ENCODE results near the gene MLF1. TPM values are rescaled to one million over a fixed set of nuclear protein-coding genes. Genes with fewer than 3 reads are reported as not detected.
"Not testable (repeated sequence)": the region's sequence is repeated elsewhere in the genome, so short reads cannot be mapped to it uniquely, and the experiment has no call there.

MLF1 gene
- total RNA-seq, 2 experiments from 2014 or later, result 13.7 to 14.7 TPM

DNA sequence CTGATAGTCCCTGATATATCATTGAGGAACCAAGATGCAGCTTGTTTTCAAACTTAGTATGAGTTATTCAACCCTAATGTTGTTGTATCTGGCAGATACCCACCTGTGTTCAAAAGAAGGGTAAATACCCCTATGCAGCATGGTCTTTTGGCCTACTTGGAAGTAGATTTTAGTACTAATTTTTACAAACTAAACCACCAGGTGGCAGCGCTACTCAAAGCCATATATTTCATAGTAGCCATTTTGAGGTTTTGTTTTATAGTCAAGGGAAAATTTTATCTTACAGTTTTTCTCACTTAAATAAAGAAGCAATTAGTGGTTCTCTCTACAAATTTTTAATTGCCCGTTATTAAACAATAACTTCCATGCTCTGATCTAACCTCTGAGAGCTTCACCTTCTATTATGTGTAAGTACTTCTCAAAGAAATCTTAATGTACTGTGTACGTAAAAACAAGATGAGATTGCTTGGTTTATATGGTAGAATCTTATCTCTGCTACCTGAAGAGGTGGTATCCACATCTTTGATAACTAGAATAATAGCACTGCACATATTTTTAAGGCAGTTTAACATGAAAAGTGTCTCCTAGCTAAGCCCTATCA is 31.5 kb upstream of the MLF1 start:
- ChIA-PET POLR2A (interaction anchor here (1.5 kb wide), 2 partner anchors 105 to 251 kb away, joined by 3 to 4 read pairs; partner anchors contain the start of gene GFM1), CTCF (interaction anchor here (1.1 to 1.8 kb wide), 3 partner anchors 28 to 143 kb away, joined by 3 to 4 read pairs (median 3); no protein-coding TSS in a partner anchor)
- H3K36me3 ChIP-seq (ENCODE audit: insufficient read depth, low read length), result no peaks in the 10 kb centered on the region
- H3K4me1 ChIP-seq (ENCODE audit: insufficient read depth, low read length), result no peaks in the 10 kb centered on the region
- ATAC-seq (ENCODE audit: poor library complexity), result peak; percentile 49
- Mint-ChIP-seq H3K27me3 (no peaks in the 10 kb centered on the region), H3K36me3 (ENCODE audit: low read depth) (peaks cover 22% of the 10 kb centered on the region), H3K9me3 (no peaks in the 10 kb centered on the region), H3K4me3 (no peak overlapping the region), H3K27ac (no peak overlapping the region), H3K4me1 (ENCODE audit: low read depth) (no peaks in the 10 kb centered on the region)
- H3K9me3 ChIP-seq (ENCODE audit: control insufficient read depth in 1 of 2, insufficient read depth in 1 of 2, low read length in 2 of 2), result no peaks in the 10 kb centered on the region
- no peak overlapping the region for H3K4me3 ChIP-seq (ENCODE audit: low read length)
- intact Hi-C loops (cut with DNase I, micrococcal nuclease), result loop anchor here (1.0 to 2.0 kb wide), 2 partner anchors 251 to 252 kb away; no protein-coding TSS in a partner anchor
- no peaks in the 10 kb centered on the region for H3K27me3 ChIP-seq (ENCODE audit: control insufficient read depth in 1 of 2, insufficient read depth in 2 of 2, low read length in 2 of 2)
- TF ChIP-seq, protein P1, sequence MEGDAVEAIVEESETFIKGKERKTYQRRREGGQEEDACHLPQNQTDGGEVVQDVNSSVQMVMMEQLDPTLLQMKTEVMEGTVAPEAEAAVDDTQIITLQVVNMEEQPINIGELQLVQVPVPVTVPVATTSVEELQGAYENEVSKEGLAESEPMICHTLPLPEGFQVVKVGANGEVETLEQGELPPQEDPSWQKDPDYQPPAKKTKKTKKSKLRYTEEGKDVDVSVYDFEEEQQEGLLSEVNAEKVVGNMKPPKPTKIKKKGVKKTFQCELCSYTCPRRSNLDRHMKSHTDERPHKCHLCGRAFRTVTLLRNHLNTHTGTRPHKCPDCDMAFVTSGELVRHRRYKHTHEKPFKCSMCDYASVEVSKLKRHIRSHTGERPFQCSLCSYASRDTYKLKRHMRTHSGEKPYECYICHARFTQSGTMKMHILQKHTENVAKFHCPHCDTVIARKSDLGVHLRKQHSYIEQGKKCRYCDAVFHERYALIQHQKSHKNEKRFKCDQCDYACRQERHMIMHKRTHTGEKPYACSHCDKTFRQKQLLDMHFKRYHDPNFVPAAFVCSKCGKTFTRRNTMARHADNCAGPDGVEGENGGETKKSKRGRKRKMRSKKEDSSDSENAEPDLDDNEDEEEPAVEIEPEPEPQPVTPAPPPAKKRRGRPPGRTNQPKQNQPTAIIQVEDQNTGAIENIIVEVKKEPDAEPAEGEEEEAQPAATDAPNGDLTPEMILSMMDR (IDR thresholded peaks at IDR 0.05), result peak; percentile 66
- DNase-seq, result peak in 10 of 14 experiments; percentile 1 to 69 (median 16)
- H3K27ac ChIP-seq (ENCODE audit: low read depth in 1 of 2, low read length in 2 of 2), result no peak overlapping the region

DNA sequence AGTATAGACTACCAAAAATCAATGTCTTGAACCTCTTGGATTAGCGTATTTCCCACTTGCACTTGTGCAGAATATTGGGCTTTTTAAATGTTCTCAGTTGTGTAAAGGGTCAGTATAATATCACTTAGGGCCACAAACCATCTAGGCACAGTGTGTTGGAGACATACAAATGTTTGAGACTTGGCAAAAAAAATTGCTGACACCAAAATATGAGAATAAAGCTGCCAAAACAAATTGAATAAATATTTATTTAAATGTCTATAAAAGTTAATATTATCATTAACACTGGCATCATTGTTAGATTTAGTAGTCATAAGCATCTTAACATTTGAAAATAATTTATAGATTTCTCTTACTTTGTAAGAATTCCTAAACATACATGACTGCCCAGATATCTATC is 30.9 kb upstream of the MLF1 start:
- no peak for ATAC-seq (ENCODE audit: poor library complexity)

DNA sequence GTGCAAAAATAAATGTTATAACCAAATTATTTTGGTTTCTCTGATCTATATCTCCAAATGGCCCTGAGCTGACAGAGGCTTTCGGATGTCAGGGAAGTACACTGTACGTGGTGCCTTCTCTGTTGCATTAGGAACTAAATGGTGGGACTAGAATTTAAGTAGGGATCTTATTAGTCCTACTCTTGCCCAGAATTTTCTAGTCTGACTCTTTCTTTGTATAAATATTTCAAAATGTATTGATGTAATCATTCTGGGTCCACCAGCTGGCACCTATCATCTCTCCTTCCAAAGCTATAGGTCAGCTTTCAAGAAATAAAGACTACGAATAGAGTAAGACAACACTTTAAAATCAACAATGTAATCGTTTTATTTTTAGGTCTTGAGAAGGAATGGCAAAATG is 22.3 kb upstream of the MLF1 start:
- Mint-ChIP-seq H3K9me3 (peaks cover 5% of the 10 kb centered on the region), H3K27me3 (no peaks in the 10 kb centered on the region), H3K36me3 (ENCODE audit: low read depth) (peaks cover 41% of the 10 kb centered on the region), H3K4me1 (ENCODE audit: low read depth) (no peaks in the 10 kb centered on the region), H3K27ac (no peak overlapping the region), H3K4me3 (no peak overlapping the region)
- Histone ChIP-seq H3K36me3 (ENCODE audit: insufficient read depth, low read length) (no peaks in the 10 kb centered on the region), H3K27ac (ENCODE audit: low read depth in 1 of 2, low read length in 2 of 2) (no peak overlapping the region), H3K4me1 (ENCODE audit: insufficient read depth, low read length) (no peaks in the 10 kb centered on the region), H3K27me3 (ENCODE audit: control insufficient read depth in 1 of 2, insufficient read depth in 2 of 2, low read length in 2 of 2) (no peaks in the 10 kb centered on the region), H3K9me3 (ENCODE audit: control insufficient read depth in 1 of 2, insufficient read depth in 1 of 2, low read length in 2 of 2) (peaks cover 0 to 4% of the 10 kb centered on the region in 2 experiments), H3K4me3 (ENCODE audit: low read length) (no peak overlapping the region)
- CTCF ChIA-PET, result no interaction called here
- intact Hi-C loops (cut with DNase I, micrococcal nuclease), result no loop called here
- ATAC-seq (ENCODE audit: poor library complexity) (no peak), DNase-seq (no peak)
- TF ChIP-seq, protein P1 (IDR thresholded peaks at IDR 0.05), result no peak
- POLR2A ChIA-PET, result no interaction called here

More for the DNA sequence above, 30.9 kb upstream of the MLF1 start:
- no peaks in the 10 kb centered on the region for H3K27me3 ChIP-seq (ENCODE audit: control insufficient read depth in 1 of 2, insufficient read depth in 2 of 2, low read length in 2 of 2)
- ChIA-PET CTCF (interaction anchor here (1.2 to 1.8 kb wide), 2 partner anchors 28 to 119 kb away, joined by 3 to 4 read pairs; no protein-coding TSS in a partner anchor), POLR2A (interaction anchor here (1.5 kb wide), 2 partner anchors 104 to 251 kb away, joined by 3 to 4 read pairs; partner anchors contain the start of gene GFM1)
- no peak overlapping the region for H3K27ac Mint-ChIP-seq
- no peak overlapping the region for H3K4me3 Mint-ChIP-seq
- peaks cover 27% of the 10 kb centered on the region for H3K36me3 Mint-ChIP-seq (ENCODE audit: low read depth)
- H3K9me3 Mint-ChIP-seq, result no peaks in the 10 kb centered on the region
- H3K36me3 ChIP-seq (ENCODE audit: insufficient read depth, low read length), result no peaks in the 10 kb centered on the region
- H3K27ac ChIP-seq (ENCODE audit: low read depth in 1 of 2, low read length in 2 of 2), result no peak overlapping the region
- DNase-seq, result no peak
- TF ChIP-seq, protein P1 (IDR thresholded peaks at IDR 0.05), result no peak
- H3K4me1 Mint-ChIP-seq (ENCODE audit: low read depth), result no peaks in the 10 kb centered on the region
- no peaks in the 10 kb centered on the region for H3K9me3 ChIP-seq (ENCODE audit: control insufficient read depth in 1 of 2, insufficient read depth in 1 of 2, low read length in 2 of 2)
- no peaks in the 10 kb centered on the region for H3K4me1 ChIP-seq (ENCODE audit: insufficient read depth, low read length)
- no peaks in the 10 kb centered on the region for H3K27me3 Mint-ChIP-seq
- H3K4me3 ChIP-seq (ENCODE audit: low read length), result no peak overlapping the region
- intact Hi-C loops (cut with DNase I, micrococcal nuclease), result loop anchor here in 1 of 2 experiments (2.0 kb wide), 1 partner anchor 251 kb away; no protein-coding TSS in a partner anchor

DNA sequence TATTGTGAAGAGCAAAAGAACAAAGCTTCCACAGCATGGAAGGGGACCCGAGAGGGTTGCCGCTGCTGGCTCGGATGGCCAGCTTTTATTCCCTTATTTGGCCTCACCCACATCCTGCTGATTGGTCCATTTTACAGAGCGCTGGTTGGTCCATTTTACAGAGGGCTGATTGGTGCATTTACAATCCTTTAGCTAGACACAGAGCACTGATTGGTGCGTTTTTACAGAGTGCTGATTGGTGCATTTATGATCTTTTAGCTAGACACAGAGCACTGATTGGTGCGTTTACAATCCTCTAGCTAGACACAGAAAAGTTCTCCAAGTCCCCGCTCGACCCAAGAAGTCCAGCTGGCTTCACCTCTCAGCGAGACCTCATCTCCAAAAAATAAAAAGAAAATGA is 21.1 kb upstream of the MLF1 start:
- ATAC-seq (ENCODE audit: poor library complexity); H3K27ac Mint-ChIP-seq; H3K36me3 ChIP-seq (ENCODE audit: insufficient read depth, low read length); intact Hi-C loops (cut with DNase I, micrococcal nuclease); DNase-seq; H3K4me1 ChIP-seq (ENCODE audit: insufficient read depth, low read length); H3K27ac ChIP-seq (ENCODE audit: low read depth in 1 of 2, low read length in 2 of 2); H3K9me3 ChIP-seq (ENCODE audit: control insufficient read depth in 1 of 2, insufficient read depth in 1 of 2, low read length in 2 of 2); H3K4me3 ChIP-seq (ENCODE audit: low read length); H3K27me3 Mint-ChIP-seq; H3K27me3 ChIP-seq (ENCODE audit: control insufficient read depth in 1 of 2, insufficient read depth in 2 of 2, low read length in 2 of 2); H3K4me3 Mint-ChIP-seq; H3K9me3 Mint-ChIP-seq; H3K4me1 Mint-ChIP-seq (ENCODE audit: low read depth): not testable (repeated sequence)
- CTCF ChIA-PET, result interaction anchor here (1.6 kb wide), 1 partner anchor 20 kb away, joined by 3 read pairs; no protein-coding TSS in a partner anchor
- POLR2A ChIA-PET, result interaction anchor here (0.5 kb wide), 1 partner anchor 419 kb away, joined by 3 read pairs; no protein-coding TSS in a partner anchor
- H3K36me3 Mint-ChIP-seq (ENCODE audit: low read depth), result peaks cover 33% of the 10 kb centered on the region
